ENCODE measurements around the gene SMARCE1.

The SMARCE1 gene

DNA sequence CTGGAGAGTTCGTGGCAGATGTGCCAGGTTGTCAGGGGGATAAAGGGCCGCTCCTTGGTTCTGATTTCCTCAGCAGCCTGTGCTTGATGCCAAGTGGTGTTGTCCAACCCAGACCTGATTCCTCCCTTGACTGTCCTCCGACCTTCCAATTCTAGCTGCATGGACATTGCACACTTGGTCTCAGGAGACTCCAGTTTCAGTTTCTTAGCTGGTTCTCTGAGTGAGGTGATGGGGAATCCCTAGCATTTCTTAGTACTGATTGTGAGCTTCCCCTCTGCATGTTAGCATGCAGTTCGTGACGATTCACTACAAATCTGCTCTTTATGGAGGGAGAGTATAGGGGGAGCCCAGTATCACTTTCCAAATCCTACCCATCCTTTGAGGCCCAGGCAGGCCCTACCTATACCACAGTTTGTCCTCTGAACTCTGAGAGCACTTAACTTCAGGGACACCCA is 70.0 kb downstream of the SMARCE1 start:
- peak; percentile 53 for DNase-seq

DNA sequence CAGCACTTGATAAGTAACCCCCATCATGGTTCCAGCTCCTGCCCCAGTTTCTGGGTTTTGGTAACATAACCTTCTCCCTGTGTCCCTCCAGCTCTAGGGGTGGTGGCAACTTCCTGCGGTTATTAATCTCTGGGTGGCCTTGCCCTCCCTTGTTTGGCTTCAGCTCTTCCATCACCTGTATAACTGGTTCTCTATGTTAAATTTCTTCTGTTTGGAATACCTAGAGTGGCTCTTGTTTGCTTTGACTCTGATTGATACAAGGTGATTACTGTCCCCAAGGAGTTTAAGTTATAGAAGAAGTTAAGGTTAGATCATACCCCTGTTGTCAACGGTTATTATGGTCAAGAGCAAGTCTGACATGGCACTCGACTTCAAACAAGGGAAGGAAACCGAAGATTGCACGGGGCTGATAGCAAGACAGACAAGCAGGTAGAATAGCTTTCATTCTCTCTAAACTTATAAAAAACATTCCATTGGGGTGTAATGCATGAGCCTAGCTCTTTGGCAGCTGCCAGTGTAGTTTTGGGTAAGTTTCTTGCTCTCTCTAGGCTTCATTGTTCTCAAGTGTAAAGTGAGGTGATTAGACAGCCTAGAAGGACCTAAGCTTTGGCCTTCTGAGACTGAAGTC is 71.4 kb downstream of the SMARCE1 start:
- no peak for DNase-seq

Data from activated CD4-positive, alpha-beta T cell treated with anti-CD3 and anti-CD28 coated beads, Interleukin-10, Interleukin-2, amounts not matched to agents 100 ng/mL and 50 ng/mL, durations not matched to agents 16 hours and 8 hours (primary cell).